Measurements from ENCODE around the gene JADE3. TPM values are rescaled to one million over a fixed set of nuclear protein-coding genes. Genes with fewer than 3 reads are reported as not detected.

The JADE3 gene
- total and polyA plus RNA-seq, 2 experiments from 2014 or later = 4.5 to 15.3 TPM

GRCh38 chrX:46884799-46885198 is 27.4 kb upstream of the JADE3 start:
- no peaks in the 10 kb centered on the region for H3K9me2 ChIP-seq (ENCODE audit: insufficient read depth)
- Mint-ChIP-seq H3K4me3 (no peak overlapping the region), H3K4me1 (peaks cover 6% of the 10 kb centered on the region; the same call in 2 of the 3 replicates), H3K27me3 (ENCODE audit: insufficient read depth, low read depth, poor library complexity) (no peaks in the 10 kb centered on the region), H3K36me3 (ENCODE audit: low read depth) (no peaks in the 10 kb centered on the region), H3K9me3 (no peaks in the 10 kb centered on the region), H3K27ac (no peak overlapping the region)
- no peak overlapping the region for H3K27ac ChIP-seq (ENCODE audit: low read depth)
- DNase-seq (ENCODE audit: low spot score) (no peak), ATAC-seq (no peak)
- no peaks in the 10 kb centered on the region for H3K27me3 ChIP-seq (ENCODE audit: insufficient read depth)
- no peaks in the 10 kb centered on the region for H4K20me1 ChIP-seq (replicated peaks; ENCODE audit: insufficient read depth)
- no peaks in the 10 kb centered on the region for H3K4me1 ChIP-seq (ENCODE audit: insufficient read depth)
- H3K4me3 ChIP-seq = no peak overlapping the region
- H3K79me2 ChIP-seq (replicated peaks; ENCODE audit: insufficient read depth) = no peaks in the 10 kb centered on the region
- no peak overlapping the region for H2AFZ ChIP-seq
- no peaks in the 10 kb centered on the region for H3K36me3 ChIP-seq (ENCODE audit: insufficient read depth)
- no peak for TF ChIP-seq EZH2 (IDR thresholded peaks at IDR 0.05; ENCODE audit: low read depth, unreplicated experiment)
- TF ChIP-seq REST (IDR thresholded peaks at IDR 0.05; ENCODE audit: unreplicated experiment) = no peak
- TF ChIP-seq JUNB (IDR thresholded peaks at IDR 0.05; ENCODE audit: unreplicated experiment) = no peak
- TF ChIP-seq ZNF331 (CRISPR knock-in tag; IDR thresholded peaks at IDR 0.05; ENCODE audit: low read depth) = no peak
- TF ChIP-seq ETS1 (IDR thresholded peaks at IDR 0.05) = no peak
- TF ChIP-seq NANOG (IDR thresholded peaks at IDR 0.05; ENCODE audit: borderline replicate concordance) = no peak
- H3K4me2 ChIP-seq = no peak overlapping the region
- no peaks in the 10 kb centered on the region for H3F3A ChIP-seq (replicated peaks; ENCODE audit: low read depth)

- Mint-ChIP-seq H3K27me3 (ENCODE audit: insufficient read depth, low read depth, poor library complexity) (no peaks in the 10 kb centered on the region), H3K27ac (no peak overlapping the region), H3K9me3 (no peaks in the 10 kb centered on the region), H3K4me3 (no peak overlapping the region), H3K36me3 (ENCODE audit: low read depth) (no peaks in the 10 kb centered on the region), H3K4me1 (peaks cover under 1% of the 10 kb centered on the region; the same call in 1 of the 3 replicates)
- no peaks in the 10 kb centered on the region for H4K20me1 ChIP-seq (replicated peaks; ENCODE audit: insufficient read depth)
- no peaks in the 10 kb centered on the region for H3K4me1 ChIP-seq (ENCODE audit: insufficient read depth)
- no peak overlapping the region for H3K27ac ChIP-seq (ENCODE audit: low read depth)
- H3K9me2 ChIP-seq (ENCODE audit: insufficient read depth) = no peaks in the 10 kb centered on the region
- no peaks in the 10 kb centered on the region for H3K79me2 ChIP-seq (replicated peaks; ENCODE audit: insufficient read depth)
- no peaks in the 10 kb centered on the region for H3F3A ChIP-seq (replicated peaks; ENCODE audit: low read depth)
- no peak for ATAC-seq
- no peaks in the 10 kb centered on the region for H3K27me3 ChIP-seq (ENCODE audit: insufficient read depth)
- H3K4me2 ChIP-seq = no peak overlapping the region
- no peak overlapping the region for H3K4me3 ChIP-seq
- H2AFZ ChIP-seq = no peak overlapping the region
- no peaks in the 10 kb centered on the region for H3K36me3 ChIP-seq (ENCODE audit: insufficient read depth)
- no peak for DNase-seq (ENCODE audit: low spot score)
- TF ChIP-seq ZNF114 (CRISPR knock-in tag; IDR thresholded peaks at IDR 0.05) (no peak), STAT1 (IDR thresholded peaks at IDR 0.05; ENCODE audit: unreplicated experiment) (no peak), NANOG (IDR thresholded peaks at IDR 0.05; ENCODE audit: borderline replicate concordance) (no peak), CTCF (conservative IDR thresholded peaks at IDR 0.05; ENCODE audit: low read depth in 2 of 2) (no peak), JUNB (IDR thresholded peaks at IDR 0.05; ENCODE audit: unreplicated experiment) (no peak), EZH2phosphoT487 (IDR thresholded peaks at IDR 0.05; ENCODE audit: unreplicated experiment) (no peak)
Measured at GRCh38 chrX:46898207-46898606, 14.0 kb upstream of the JADE3 start.

Measured in GM23338 (cell line).